Activated CD8-positive, alpha-beta memory T cell treated with anti-CD3 and anti-CD28 coated beads for 24 hours (primary cell): ENCODE data around the gene EEIG1.

Experiments used
- DNase-seq: peaks from one replicate; pipeline ENCODE4 v3.0.0-alpha.2; 2020

The EEIG1 gene

GRCh38 chr9:127937388-127938297, 43.1 kb downstream of the EEIG1 start, which contains the start of gene DPM2:
Gene DPM2 (minus strand): TSS chr9:127937854. CDS start chr9:127937820, 34 bp downstream.
- peak; percentile 91 for DNase-seq

GRCh38 chr9:127937056-127937387, 43.8 kb downstream of the EEIG1 start:
- DNase-seq, result no peak

- DNase-seq, result no peak
These were observed 44.4 kb downstream of the EEIG1 start for GRCh38 chr9:127936347-127936852.

- no peak for DNase-seq
These were observed 45.0 kb downstream of the EEIG1 start for GRCh38 chr9:127935765-127936221.

- no peak for DNase-seq
These were observed 45.8 kb downstream of the EEIG1 start for GRCh38 chr9:127934986-127935385.

- DNase-seq, result no peak
These were observed 46.5 kb downstream of the EEIG1 start for GRCh38 chr9:127934248-127934647.

- no peak for DNase-seq
These were observed 49.5 kb downstream of the EEIG1 start for GRCh38 chr9:127931092-127931881.
